ENCODE results near the gene SLC66A1. TPM values are rescaled to one million over a fixed set of nuclear protein-coding genes. Genes with fewer than 3 reads are reported as not detected.

SLC66A1 gene
- total and polyA plus RNA-seq, 7 donors, result 8.0 to 25.8 (median 18.0) TPM

DNA sequence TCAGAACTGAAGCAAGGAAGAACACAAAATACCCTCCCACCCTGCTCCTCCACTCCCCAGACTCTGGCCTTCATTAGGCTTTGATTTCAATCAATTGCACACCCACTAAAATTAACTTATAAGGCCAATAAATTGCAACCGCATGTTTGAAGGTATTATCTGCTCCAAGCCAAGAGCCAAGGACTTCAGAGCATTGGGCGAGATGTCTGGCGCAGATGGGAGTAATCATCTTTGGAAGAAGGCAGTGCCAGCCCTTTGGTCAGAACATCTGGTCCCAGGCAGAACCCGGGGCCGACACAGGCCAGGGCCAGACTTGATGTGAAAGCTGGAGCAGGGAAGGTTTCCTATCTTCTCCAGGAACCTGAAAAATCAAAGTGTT is 60.0 kb downstream of the SLC66A1 start:
- ATAC-seq, result no peak
- intact Hi-C loops (cut with DNase I), result no loop called here
- WGBS, 3 donors, result 47 to 72% (median 58%) methylated on average over 5 of the region's 5 CpGs
- no peak overlapping the region for H3K27ac ChIP-seq
- TF ChIP-seq, protein P1, sequence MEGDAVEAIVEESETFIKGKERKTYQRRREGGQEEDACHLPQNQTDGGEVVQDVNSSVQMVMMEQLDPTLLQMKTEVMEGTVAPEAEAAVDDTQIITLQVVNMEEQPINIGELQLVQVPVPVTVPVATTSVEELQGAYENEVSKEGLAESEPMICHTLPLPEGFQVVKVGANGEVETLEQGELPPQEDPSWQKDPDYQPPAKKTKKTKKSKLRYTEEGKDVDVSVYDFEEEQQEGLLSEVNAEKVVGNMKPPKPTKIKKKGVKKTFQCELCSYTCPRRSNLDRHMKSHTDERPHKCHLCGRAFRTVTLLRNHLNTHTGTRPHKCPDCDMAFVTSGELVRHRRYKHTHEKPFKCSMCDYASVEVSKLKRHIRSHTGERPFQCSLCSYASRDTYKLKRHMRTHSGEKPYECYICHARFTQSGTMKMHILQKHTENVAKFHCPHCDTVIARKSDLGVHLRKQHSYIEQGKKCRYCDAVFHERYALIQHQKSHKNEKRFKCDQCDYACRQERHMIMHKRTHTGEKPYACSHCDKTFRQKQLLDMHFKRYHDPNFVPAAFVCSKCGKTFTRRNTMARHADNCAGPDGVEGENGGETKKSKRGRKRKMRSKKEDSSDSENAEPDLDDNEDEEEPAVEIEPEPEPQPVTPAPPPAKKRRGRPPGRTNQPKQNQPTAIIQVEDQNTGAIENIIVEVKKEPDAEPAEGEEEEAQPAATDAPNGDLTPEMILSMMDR (IDR thresholded peaks at IDR 0.05), result no peak
- H3K4me3 ChIP-seq, result no peak overlapping the region
- H3K9me3 ChIP-seq, result no peaks in the 10 kb centered on the region
- no peaks in the 10 kb centered on the region for H3K27me3 ChIP-seq (ENCODE audit: insufficient read depth in 3 of 3, low read length in 2 of 3)
- H3K4me1 ChIP-seq, result no peaks in the 10 kb centered on the region
- no peak for DNase-seq
- peaks cover 5 to 37% of the 10 kb centered on the region in 2 donors for H3K36me3 ChIP-seq (ENCODE audit: insufficient read depth in 1 of 2, low read depth in 1 of 2)

DNA sequence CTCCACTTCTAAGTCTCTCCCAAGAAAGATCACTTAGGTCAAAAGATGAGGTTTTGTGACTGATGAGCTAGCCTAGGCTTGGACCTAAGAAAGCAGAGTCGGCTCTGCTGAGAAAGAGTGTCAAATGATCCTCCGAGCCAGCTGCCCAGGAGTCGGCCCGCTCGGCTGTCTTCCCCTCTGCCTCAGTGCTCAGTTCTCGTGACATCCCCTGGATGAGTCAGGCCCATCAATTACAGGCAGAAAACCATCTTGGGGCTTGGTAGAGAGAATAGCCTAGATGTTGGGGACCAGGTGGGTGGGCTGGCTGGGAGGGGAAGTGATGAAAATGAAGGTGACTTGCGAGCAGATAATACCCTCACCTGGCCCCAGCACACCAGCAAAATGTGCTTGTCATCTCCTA is 60.5 kb downstream of the SLC66A1 start:
- TF ChIP-seq, protein P1 (IDR thresholded peaks at IDR 0.05), result no peak
- Histone ChIP-seq H3K27me3 (ENCODE audit: insufficient read depth in 3 of 3, low read length in 2 of 3) (no peaks in the 10 kb centered on the region), H3K4me3 (no peak overlapping the region), H3K27ac (no peak overlapping the region), H3K4me1 (no peaks in the 10 kb centered on the region), H3K9me3 (no peaks in the 10 kb centered on the region), H3K36me3 (ENCODE audit: insufficient read depth in 1 of 2, low read depth in 1 of 2) (peaks cover 5 to 42% of the 10 kb centered on the region in 2 donors)
- intact Hi-C loops (cut with DNase I), result no loop called here
- ATAC-seq, result peak in 1 of 4 donors; percentile 23
- 67 to 85% (median 69%) methylated on average over 7 of the region's 7 CpGs for WGBS, 3 donors
- no peak for DNase-seq

DNA sequence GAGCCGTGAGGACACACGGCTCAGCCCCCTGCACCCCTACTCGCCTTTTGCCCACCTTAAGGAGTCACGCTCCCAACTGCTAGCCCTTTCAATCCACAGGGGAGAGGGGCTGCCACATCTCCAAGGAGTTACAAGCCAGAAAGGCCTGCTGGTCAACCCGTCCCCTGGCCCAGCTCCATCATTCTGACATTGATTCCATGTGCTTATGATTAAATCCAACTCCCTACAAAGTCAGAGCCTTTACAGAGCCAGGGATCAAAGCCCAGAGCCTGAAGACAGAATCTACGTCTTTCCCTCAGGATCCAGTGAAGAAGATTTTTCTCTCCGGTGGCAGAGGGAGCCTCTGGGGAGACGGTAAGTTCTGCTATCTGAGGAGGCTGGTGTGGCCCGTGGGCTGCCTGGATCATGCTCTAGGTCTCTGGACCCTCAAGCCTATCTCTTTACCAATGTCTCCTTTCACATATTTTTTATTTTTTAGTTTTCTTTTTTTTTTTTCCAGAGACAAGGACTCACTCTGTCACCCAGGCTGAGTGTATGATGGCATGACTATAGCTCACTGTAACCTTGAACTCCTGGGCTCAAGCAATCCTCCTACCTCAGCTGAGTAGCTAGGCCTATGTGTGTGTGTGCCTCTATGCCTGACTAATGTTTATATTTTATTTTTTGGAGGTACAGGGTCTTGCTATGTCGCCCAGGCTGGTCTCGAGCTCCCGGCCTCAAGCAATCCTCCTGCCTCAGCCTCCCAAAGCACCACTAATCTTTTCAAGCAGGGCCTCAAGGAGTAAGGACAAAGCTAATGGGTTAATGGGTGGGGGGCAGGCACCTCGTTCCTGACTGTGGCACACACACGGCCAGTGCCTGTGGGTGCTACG is 61.3 kb downstream of the SLC66A1 start:
- intact Hi-C loops (cut with DNase I), result no loop called here
- Histone ChIP-seq H3K27ac (no peak overlapping the region), H3K36me3 (ENCODE audit: insufficient read depth in 1 of 2, low read depth in 1 of 2) (peaks cover 7 to 50% of the 10 kb centered on the region in 2 donors), H3K4me1 (no peaks in the 10 kb centered on the region), H3K9me3 (no peaks in the 10 kb centered on the region), H3K27me3 (ENCODE audit: insufficient read depth in 3 of 3, low read length in 2 of 3) (no peaks in the 10 kb centered on the region), H3K4me3 (no peak overlapping the region)
- ATAC-seq (no peak), DNase-seq (no peak)
- TF ChIP-seq, protein P1 (IDR thresholded peaks at IDR 0.05), result no peak
- 84 to 89% (median 85%) methylated on average over 15 of the region's 15 CpGs for WGBS, 3 donors

DNA sequence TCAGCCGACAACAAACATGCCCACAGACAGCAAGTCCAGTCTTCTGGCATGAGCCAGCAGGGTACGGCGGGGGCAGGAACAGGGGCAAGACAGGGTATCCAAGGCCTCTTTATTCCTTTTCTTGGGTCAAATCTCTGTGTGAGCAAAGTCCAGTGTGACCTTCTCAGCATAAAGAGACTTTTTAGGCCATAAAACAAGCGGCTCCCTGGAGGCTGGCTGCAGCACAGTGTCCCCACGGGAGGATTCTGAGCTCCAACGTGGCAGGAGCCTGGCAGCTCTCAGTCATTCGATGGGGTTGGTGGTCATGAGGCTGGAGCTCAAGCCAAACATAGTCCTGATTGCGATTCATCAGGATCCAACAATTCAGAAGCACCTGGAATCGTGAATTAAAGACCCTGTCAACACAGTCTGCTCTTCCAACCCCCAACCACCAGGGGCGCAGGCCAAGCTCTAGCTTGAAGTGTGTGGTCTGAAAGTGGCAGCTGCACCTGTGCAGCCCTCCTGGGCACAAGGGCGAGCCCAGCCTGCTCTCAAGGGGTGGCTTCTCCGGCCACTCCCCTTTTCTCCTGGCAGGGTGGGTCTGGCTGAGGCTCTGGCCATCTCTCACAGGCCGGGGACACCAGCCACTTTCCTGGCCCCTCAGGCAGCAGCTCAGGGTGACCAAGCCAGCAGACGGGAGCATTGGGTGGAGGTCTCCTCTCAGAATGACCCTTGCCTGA is 62.1 kb downstream of the SLC66A1 start:
- Histone ChIP-seq H3K36me3 (ENCODE audit: insufficient read depth in 1 of 2, low read depth in 1 of 2) (peaks cover 7 to 58% of the 10 kb centered on the region in 2 donors), H3K4me1 (no peaks in the 10 kb centered on the region), H3K27ac (peak overlapping the region; percentile 13), H3K9me3 (no peaks in the 10 kb centered on the region), H3K4me3 (no peak overlapping the region), H3K27me3 (ENCODE audit: insufficient read depth in 3 of 3, low read length in 2 of 3) (no peaks in the 10 kb centered on the region)
- ATAC-seq (peak in 3 of 4 donors; percentile 17 to 30 (median 29)), DNase-seq (no peak)
- TF ChIP-seq, protein P1 (IDR thresholded peaks at IDR 0.05), result peak; percentile 25
- intact Hi-C loops (cut with DNase I), result no loop called here
- WGBS, 3 donors, result 74 to 81% (median 81%) methylated on average over 14 of the region's 14 CpGs
